Activated CD8-positive, alpha-beta T cell treated with anti-CD3 and anti-CD28 coated beads, Interleukin-2, amount 10 ng/mL, durations not matched to agents 7 days and 5 days (primary cell): Measurements from ENCODE around the gene RING1. TPM values are rescaled to one million over a fixed set of nuclear protein-coding genes. Genes with fewer than 3 reads are reported as not detected.
A peak's percentile ranks its signal among the peaks of the same experiment; 100 is the strongest.

Experiments
- ATAC-seq: fragments of 150-1000 bp; cut with Tn5 transposase; one replicate; pipeline ENCODE4 v1.10.0; 2021; ENCODE audit warnings: moderate library complexity
- CTCF ChIA-PET: fragments of 350-600 bp; sonication (Branson Sonifier 250); formaldehyde crosslinking; loops from one replicate; lab custom pipeline; 2021; ENCODE audit warnings: antibody characterized with exemption; lab: Charles Lee
- POLR2A ChIA-PET: fragments of 350-600 bp; sonication (Branson Sonifier 250); formaldehyde crosslinking; loops from one replicate; lab custom pipeline; 2021; ENCODE audit warnings: antibody characterized with exemption; lab: Charles Lee
- DNase-seq: peaks from one replicate; pipeline ENCODE4 v3.0.0-alpha.2; 2020
- H3K27ac Mint-ChIP-seq: one replicate; pipeline ENCODE4 v1.8.0; 2021; ENCODE audit warnings: mild to moderate bottlenecking, mixed read lengths
- H3K27me3 Mint-ChIP-seq: one replicate; pipeline ENCODE4 v1.8.0; 2021; ENCODE audit warnings: low read depth, mixed read lengths
- H3K36me3 Mint-ChIP-seq: one replicate; pipeline ENCODE4 v1.8.0; 2021; ENCODE audit warnings: low read depth, mixed read lengths
- H3K4me1 Mint-ChIP-seq: one replicate; pipeline ENCODE4 v1.8.0; 2021; ENCODE audit warnings: low read depth, mixed read lengths
- H3K4me3 Mint-ChIP-seq: one replicate; pipeline ENCODE4 v1.8.0; 2021; ENCODE audit warnings: mild to moderate bottlenecking, mixed read lengths
- H3K9me3 Mint-ChIP-seq: one replicate; pipeline ENCODE4 v1.8.0; 2022; ENCODE audit warnings: mixed read lengths; ENCODE audit not compliant: insufficient read depth
- total RNA-seq, 2 experiments: library from RNA; stranded (reverse); gene quantifications; one replicate each; pipeline ENCODE4 v1.2.3, GENCODE V29; 2021

Gene RING1
- total RNA-seq, 2 experiments from 2014 or later = 39.8 to 44.6 TPM

GRCh38 chr6:33189625-33190448 is 18.5 kb upstream of the RING1 start:
- Mint-ChIP-seq H3K4me1 (peaks cover 6% of the 10 kb centered on the region), H3K27me3 (peaks cover 40% of the 10 kb centered on the region), H3K9me3 (no peaks in the 10 kb centered on the region), H3K36me3 (peaks cover 13% of the 10 kb centered on the region), H3K27ac (no peak overlapping the region), H3K4me3 (no peak overlapping the region)
- CTCF ChIA-PET = interaction anchor here (0.8 to 1.9 kb wide), 5 partner anchors 8 to 66 kb away, joined by 3 to 9 read pairs (median 5); no protein-coding TSS in a partner anchor
- no peak for ATAC-seq
- no peak for DNase-seq
- POLR2A ChIA-PET = no interaction called here

- POLR2A ChIA-PET = no interaction called here
- no peak for DNase-seq
- no peak overlapping the region for H3K27ac Mint-ChIP-seq
- no peak overlapping the region for H3K4me3 Mint-ChIP-seq
- H3K9me3 Mint-ChIP-seq = no peaks in the 10 kb centered on the region
- peaks cover 20% of the 10 kb centered on the region for H3K36me3 Mint-ChIP-seq
- CTCF ChIA-PET = interaction anchor here (0.8 to 1.9 kb wide), 5 partner anchors 7 to 66 kb away, joined by 3 to 9 read pairs (median 5); no protein-coding TSS in a partner anchor
- peaks cover 5% of the 10 kb centered on the region for H3K4me1 Mint-ChIP-seq
- no peak for ATAC-seq
- peaks cover 40% of the 10 kb centered on the region for H3K27me3 Mint-ChIP-seq
These were observed 17.7 kb upstream of the RING1 start for GRCh38 chr6:33190504-33191107.

DNA sequence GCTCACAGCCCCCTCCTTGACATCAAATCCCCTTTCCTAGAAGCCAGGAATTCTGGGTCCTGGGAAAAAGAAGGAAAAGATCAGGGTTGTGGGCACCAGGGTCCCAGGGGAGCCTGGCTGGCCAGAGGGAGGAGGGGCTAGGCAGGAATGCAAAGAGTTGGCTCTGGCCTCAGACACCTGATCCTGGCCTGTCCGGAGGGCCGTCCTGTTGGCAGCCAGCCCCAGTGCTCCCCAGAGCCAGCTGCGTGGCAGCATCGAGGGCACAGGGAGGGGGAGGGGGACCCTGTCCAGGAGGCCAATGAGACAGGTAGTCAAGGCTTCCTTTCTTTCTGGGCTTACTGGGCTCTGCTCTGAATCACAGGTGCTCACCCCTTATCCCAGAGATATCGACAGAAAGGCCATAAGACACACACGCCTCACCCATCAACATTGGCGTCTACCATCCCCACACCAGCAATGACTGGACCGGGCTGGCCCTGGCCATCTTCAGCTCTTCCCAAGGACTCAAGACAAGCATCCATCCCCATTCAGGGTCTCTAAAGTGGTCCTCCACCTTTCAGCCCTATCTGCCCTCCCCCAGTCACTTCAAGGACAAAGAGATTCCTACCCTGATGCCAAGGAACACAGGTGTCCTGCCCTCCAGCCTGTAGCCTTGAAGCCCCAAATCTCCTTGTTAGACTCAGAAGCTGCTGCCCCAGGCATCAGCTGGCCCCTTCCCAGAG is 16.8 kb upstream of the RING1 start:
- no peak overlapping the region for H3K27ac Mint-ChIP-seq
- no peak for ATAC-seq
- ChIA-PET POLR2A (interaction anchor here (0.7 kb wide), 1 partner anchor 58 kb away, joined by 4 read pairs; no protein-coding TSS in a partner anchor), CTCF (interaction anchor here (1.1 to 1.2 kb wide), 2 partner anchors 8 to 57 kb away, joined by 3 read pairs; no protein-coding TSS in a partner anchor)
- peaks cover 28% of the 10 kb centered on the region for H3K36me3 Mint-ChIP-seq
- peaks cover 5% of the 10 kb centered on the region for H3K4me1 Mint-ChIP-seq
- peaks cover 39% of the 10 kb centered on the region for H3K27me3 Mint-ChIP-seq
- DNase-seq = no peak
- no peak overlapping the region for H3K4me3 Mint-ChIP-seq
- no peaks in the 10 kb centered on the region for H3K9me3 Mint-ChIP-seq

- peak; percentile 50 for ATAC-seq
- Mint-ChIP-seq H3K9me3 (no peaks in the 10 kb centered on the region), H3K4me3 (no peak within 1 kb of the TSS), H3K27me3 (peaks cover 36% of the 10 kb centered on the region), H3K36me3 (peaks cover 30% of the 10 kb centered on the region), H3K27ac (no peak within 1 kb of the TSS), H3K4me1 (peaks cover 8% of the 10 kb centered on the region)
- DNase-seq = no peak
- CTCF ChIA-PET = interaction anchor here (1.1 to 1.2 kb wide), 2 partner anchors 8 to 56 kb away, joined by 3 read pairs; no protein-coding TSS in a partner anchor
- POLR2A ChIA-PET = interaction anchor here (0.7 kb wide), 1 partner anchor 58 kb away, joined by 4 read pairs; no protein-coding TSS in a partner anchor
These were observed 16.1 kb upstream of the RING1 start, which contains the start of gene COL11A2 for GRCh38 chr6:33192105-33192646. TSS of gene COL11A2 (minus strand) at chr6:33192467. CDS start at chr6:33192240, 227 bp downstream.

GRCh38 chr6:33192671-33193602 is 15.4 kb upstream of the RING1 start:
- POLR2A ChIA-PET = no interaction called here
- Mint-ChIP-seq H3K4me3 (no peak overlapping the region), H3K27me3 (peaks cover 29% of the 10 kb centered on the region)

DNA sequence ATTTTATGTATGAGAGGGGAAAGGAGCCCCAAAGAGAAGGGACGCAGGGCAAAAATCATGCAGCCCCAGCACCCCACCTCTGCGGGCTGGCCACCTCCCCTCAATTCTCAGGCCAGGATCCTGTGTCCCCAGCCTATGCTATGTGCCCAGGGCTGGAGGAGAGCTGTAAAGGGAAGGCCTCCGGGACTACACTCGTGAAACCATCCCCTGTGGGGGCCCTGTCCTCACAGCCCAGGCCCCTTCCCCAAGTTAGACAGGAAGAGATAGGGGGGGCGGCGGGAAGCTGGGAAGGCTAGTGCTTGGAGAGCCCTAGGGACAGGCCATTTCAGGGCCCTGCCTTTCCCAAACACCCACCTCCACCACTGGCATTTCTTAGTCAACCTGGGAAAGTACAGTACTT is 14.7 kb upstream of the RING1 start:
- Mint-ChIP-seq H3K4me3 (no peak overlapping the region), H3K9me3 (no peaks in the 10 kb centered on the region), H3K27ac (no peak overlapping the region), H3K4me1 (peaks cover 22% of the 10 kb centered on the region), H3K27me3 (peaks cover 26% of the 10 kb centered on the region), H3K36me3 (peaks cover 37% of the 10 kb centered on the region)
- DNase-seq (no peak), ATAC-seq (no peak)
- ChIA-PET POLR2A (no interaction called here), CTCF (interaction anchor here (1.0 kb wide), 1 partner anchor 15 kb away, joined by 3 read pairs; no protein-coding TSS in a partner anchor)

More at GRCh38 chr6:33192671-33193602, 15.4 kb upstream of the RING1 start:
- DNase-seq (no peak), ATAC-seq (no peak)
- Mint-ChIP-seq H3K9me3 (no peaks in the 10 kb centered on the region), H3K4me1 (peaks cover 15% of the 10 kb centered on the region), H3K27ac (no peak overlapping the region), H3K36me3 (peaks cover 34% of the 10 kb centered on the region)
- CTCF ChIA-PET = no interaction called here

- Mint-ChIP-seq H3K36me3 (peaks cover 38% of the 10 kb centered on the region), H3K9me3 (no peaks in the 10 kb centered on the region), H3K27me3 (peaks cover 25% of the 10 kb centered on the region), H3K27ac (no peak overlapping the region), H3K4me3 (no peak overlapping the region), H3K4me1 (peaks cover 30% of the 10 kb centered on the region)
- DNase-seq = no peak
- ATAC-seq = no peak
- POLR2A ChIA-PET = no interaction called here
- CTCF ChIA-PET = interaction anchor here (1.0 to 2.3 kb wide), 3 partner anchors 14 to 53 kb away, joined by 3 to 11 read pairs (median 3); no protein-coding TSS in a partner anchor
These were observed 13.8 kb upstream of the RING1 start for GRCh38 chr6:33194431-33194979.

DNA sequence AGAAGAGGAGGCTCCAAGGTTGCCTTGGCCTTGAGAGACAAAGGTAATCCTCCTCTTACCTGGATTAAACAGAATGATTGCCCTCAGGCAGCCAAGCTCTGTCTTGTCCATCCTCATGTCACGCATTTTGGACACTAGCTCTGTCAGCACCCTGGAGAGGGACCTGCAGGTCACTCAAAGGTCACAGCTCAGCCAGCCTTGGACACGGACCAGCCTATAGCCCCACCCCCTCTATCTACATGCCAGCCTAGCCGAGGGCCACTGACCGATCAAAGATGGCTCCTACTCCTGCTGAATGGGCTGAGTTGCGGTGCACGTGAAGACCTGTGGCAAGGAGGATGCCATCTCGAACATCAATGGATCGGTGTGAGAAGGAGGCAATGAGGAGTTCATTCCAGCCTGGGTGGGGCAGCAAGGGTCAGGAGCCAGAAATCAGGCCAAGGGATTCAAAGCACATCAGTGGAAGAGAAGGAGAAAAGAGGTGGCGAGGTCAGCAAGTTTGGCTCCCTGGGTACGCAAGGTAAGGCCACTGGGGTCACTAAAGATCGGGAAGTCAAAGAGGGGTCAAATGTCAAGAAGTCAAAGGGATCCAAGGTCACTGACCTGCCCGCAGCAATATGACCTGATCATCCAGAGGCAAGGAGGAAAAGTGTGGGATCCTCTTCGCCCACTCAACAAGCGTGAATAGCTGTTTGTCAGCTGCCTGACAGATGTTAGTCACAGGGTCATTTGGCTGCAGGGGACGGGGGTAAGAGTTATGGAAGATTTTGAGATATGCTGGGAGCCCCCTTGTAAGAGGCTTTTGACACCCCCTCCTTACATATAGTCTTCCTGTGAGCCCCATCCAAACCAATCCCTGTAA is 12.8 kb upstream of the RING1 start:
- DNase-seq (no peak), ATAC-seq (no peak)
- H3K4me1 Mint-ChIP-seq = peaks cover 33% of the 10 kb centered on the region
- no peak overlapping the region for H3K4me3 Mint-ChIP-seq
- peaks cover 40% of the 10 kb centered on the region for H3K36me3 Mint-ChIP-seq
- ChIA-PET CTCF (interaction anchor here (1.0 to 2.6 kb wide), 3 partner anchors 12 to 52 kb away, joined by 3 to 19 read pairs (median 11); no protein-coding TSS in a partner anchor), POLR2A (no interaction called here)
- no peak overlapping the region for H3K27ac Mint-ChIP-seq
- no peaks in the 10 kb centered on the region for H3K9me3 Mint-ChIP-seq
- H3K27me3 Mint-ChIP-seq = peaks cover 19% of the 10 kb centered on the region

- H3K27ac Mint-ChIP-seq = peak overlapping the region; percentile 0
- peaks cover 47% of the 10 kb centered on the region for H3K4me1 Mint-ChIP-seq
- no peak overlapping the region for H3K4me3 Mint-ChIP-seq
- H3K9me3 Mint-ChIP-seq = no peaks in the 10 kb centered on the region
- CTCF ChIA-PET = interaction anchor here (0.8 to 4.8 kb wide), 21 partner anchors 8 to 221 kb away, joined by 3 to 52 read pairs (median 6); partner anchors contain the start of genes CUTA, RING1, RPS18 and VPS52
- ATAC-seq (peak; percentile 40), DNase-seq (peak; percentile 55)
- peaks cover 56% of the 10 kb centered on the region for H3K36me3 Mint-ChIP-seq
- H3K27me3 Mint-ChIP-seq = peaks cover 4% of the 10 kb centered on the region
- POLR2A ChIA-PET = interaction anchor here (1.2 to 2.7 kb wide), 3 partner anchors 11 to 226 kb away, joined by 4 to 17 read pairs (median 6); partner anchors contain the start of gene RING1
These were observed 10.8 kb upstream of the RING1 start for GRCh38 chr6:33197431-33198048.
